ENCODE data around the gene ACOX1.
A peak's percentile ranks its signal among the peaks of the same experiment; 100 is the strongest.

ACOX1 gene

GRCh38 chr17:75980188-75981018, 1.4 kb upstream of the ACOX1 start:
- TF ChIP-seq ZBTB7A (IDR thresholded peaks at IDR 0.05; ENCODE audit: low read depth) (no peak), NFIC (IDR thresholded peaks at IDR 0.05) (no peak), TCF12 (IDR thresholded peaks at IDR 0.05; ENCODE audit: low read depth) (no peak), RAD21 (IDR thresholded peaks at IDR 0.05; ENCODE audit: low read depth) (no peak), CEBPB (IDR thresholded peaks at IDR 0.05) (no peak), CREB1 (IDR thresholded peaks at IDR 0.05; ENCODE audit: low read depth) (no peak), FOXM1 (IDR thresholded peaks at IDR 0.05; ENCODE audit: borderline replicate concordance, low read depth) (no peak), YY1 (IDR thresholded peaks at IDR 0.05; ENCODE audit: low read depth) (no peak), EGR1 (IDR thresholded peaks at IDR 0.05) (no peak), EP300 (IDR thresholded peaks at IDR 0.05; ENCODE audit: borderline replicate concordance) (no peak), USF1 (IDR thresholded peaks at IDR 0.05) (no peak), TEAD4 (IDR thresholded peaks at IDR 0.05) (no peak), TAF1 (IDR thresholded peaks at IDR 0.05; ENCODE audit: low read depth) (no peak), MAX (IDR thresholded peaks at IDR 0.05) (no peak), REST (IDR thresholded peaks at IDR 0.05; ENCODE audit: low read depth) (no peak)

- TF ChIP-seq REST (IDR thresholded peaks at IDR 0.05; ENCODE audit: low read depth) (0 out of 2 replicates have a peak, but pooled peaks have one; percentile 6), TEAD4 (IDR thresholded peaks at IDR 0.05) (peak; percentile 23; the same call in 1 of the 2 replicates), EGR1 (IDR thresholded peaks at IDR 0.05) (no peak), NFIC (IDR thresholded peaks at IDR 0.05) (peak; percentile 51; the same call in 1 of the 2 replicates), YY1 (IDR thresholded peaks at IDR 0.05; ENCODE audit: low read depth) (peak; percentile 85)
Observed at GRCh38 chr17:75979705-75980187, 780 bp upstream of the ACOX1 start.

GRCh38 chr17:75976175-75976848, 2.7 kb downstream of the ACOX1 start:
- TF ChIP-seq CREB1 (IDR thresholded peaks at IDR 0.05; ENCODE audit: low read depth), result no peak
- TF ChIP-seq MAX (IDR thresholded peaks at IDR 0.05), result no peak
- TF ChIP-seq TEAD4 (IDR thresholded peaks at IDR 0.05), result no peak
- TF ChIP-seq ZBTB7A (IDR thresholded peaks at IDR 0.05; ENCODE audit: low read depth), result no peak
- no peak for TF ChIP-seq REST (IDR thresholded peaks at IDR 0.05; ENCODE audit: low read depth)
- no peak for TF ChIP-seq NFIC (IDR thresholded peaks at IDR 0.05)
- no peak for TF ChIP-seq EGR1 (IDR thresholded peaks at IDR 0.05)
- TF ChIP-seq TAF1 (IDR thresholded peaks at IDR 0.05; ENCODE audit: low read depth), result no peak
- no peak for TF ChIP-seq CEBPB (IDR thresholded peaks at IDR 0.05)
- no peak for TF ChIP-seq RAD21 (IDR thresholded peaks at IDR 0.05; ENCODE audit: low read depth)
- TF ChIP-seq USF1 (IDR thresholded peaks at IDR 0.05), result no peak

GRCh38 chr17:75975757-75976174, 3.2 kb downstream of the ACOX1 start:
- no peak for TF ChIP-seq CEBPB (IDR thresholded peaks at IDR 0.05)
- TF ChIP-seq FOXM1 (IDR thresholded peaks at IDR 0.05; ENCODE audit: borderline replicate concordance, low read depth), result no peak
- TF ChIP-seq REST (IDR thresholded peaks at IDR 0.05; ENCODE audit: low read depth), result no peak

All from Ishikawa (cell line).